RWPE2 (cell line): ENCODE results near the gene TELO2.

ENCODE experiments used
- ATAC-seq: fragments of 200-7000 bp; cut with Tn5 transposase; 3 replicates; pipeline ENCODE4 v1.9.1; 2021; ENCODE audit warnings: low read depth
- DNase-seq: peaks from one replicate; pipeline ENCODE4 v3.0.0-alpha.2; 2020; ENCODE audit warnings: low spot score
- H3K27ac ChIP-seq: fragments of 450-650 bp; 2 replicates; pipeline ENCODE4 v1.5.1; 2017; ENCODE audit warnings: mild to moderate bottlenecking; ENCODE audit not compliant: poor library complexity, severe bottlenecking
- H3K27me3 ChIP-seq: fragments of 250-450 bp; sonication (Bioruptor Pico); 2 replicates; pipeline ENCODE4 v1.5.1; 2021; ENCODE audit warnings: mild to moderate bottlenecking, moderate library complexity; ENCODE audit not compliant: insufficient read depth, poor library complexity, severe bottlenecking
- H3K36me3 ChIP-seq: fragments of 250-450 bp; sonication (Bioruptor Pico); 2 replicates; pipeline ENCODE4 v1.5.1; 2020; ENCODE audit warnings: low read depth, mild to moderate bottlenecking, moderate library complexity
- H3K4me1 ChIP-seq: fragments of 250-450 bp; sonication (Bioruptor Pico); 2 replicates; pipeline ENCODE4 v1.5.1; 2021; ENCODE audit warnings: mild to moderate bottlenecking, moderate library complexity; ENCODE audit not compliant: insufficient read depth, poor library complexity, severe bottlenecking
- H3K4me3 ChIP-seq: fragments of 250-450 bp; sonication (Bioruptor Pico); 2 replicates; pipeline ENCODE4 v1.5.1; 2021; ENCODE audit warnings: mild to moderate bottlenecking, moderate library complexity; ENCODE audit not compliant: severe bottlenecking
- H3K9me3 ChIP-seq: fragments of 250-450 bp; sonication (Bioruptor Pico); 2 replicates; pipeline ENCODE4 v1.5.1; 2021; ENCODE audit warnings: mild to moderate bottlenecking, moderate library complexity; ENCODE audit not compliant: severe bottlenecking
- TF ChIP-seq, protein P1 (sequence below): fragments of 450-650 bp; IDR thresholded peaks from one replicate; pipeline ENCODE4 v1.5.1; 2017; ENCODE audit warnings: mild to moderate bottlenecking, moderate library complexity; ENCODE audit not compliant: poor library complexity, severe bottlenecking

TELO2 gene

GRCh38 chr16:1488619-1489018 lies 4.5 kb upstream of the TELO2 start, which contains the start of gene PTX4:
Gene PTX4, minus strand, starts transcription at chr16:1488944. Its CDS starts 35 bp downstream, at chr16:1488909.
- no peak for DNase-seq
- TF ChIP-seq, protein P1, sequence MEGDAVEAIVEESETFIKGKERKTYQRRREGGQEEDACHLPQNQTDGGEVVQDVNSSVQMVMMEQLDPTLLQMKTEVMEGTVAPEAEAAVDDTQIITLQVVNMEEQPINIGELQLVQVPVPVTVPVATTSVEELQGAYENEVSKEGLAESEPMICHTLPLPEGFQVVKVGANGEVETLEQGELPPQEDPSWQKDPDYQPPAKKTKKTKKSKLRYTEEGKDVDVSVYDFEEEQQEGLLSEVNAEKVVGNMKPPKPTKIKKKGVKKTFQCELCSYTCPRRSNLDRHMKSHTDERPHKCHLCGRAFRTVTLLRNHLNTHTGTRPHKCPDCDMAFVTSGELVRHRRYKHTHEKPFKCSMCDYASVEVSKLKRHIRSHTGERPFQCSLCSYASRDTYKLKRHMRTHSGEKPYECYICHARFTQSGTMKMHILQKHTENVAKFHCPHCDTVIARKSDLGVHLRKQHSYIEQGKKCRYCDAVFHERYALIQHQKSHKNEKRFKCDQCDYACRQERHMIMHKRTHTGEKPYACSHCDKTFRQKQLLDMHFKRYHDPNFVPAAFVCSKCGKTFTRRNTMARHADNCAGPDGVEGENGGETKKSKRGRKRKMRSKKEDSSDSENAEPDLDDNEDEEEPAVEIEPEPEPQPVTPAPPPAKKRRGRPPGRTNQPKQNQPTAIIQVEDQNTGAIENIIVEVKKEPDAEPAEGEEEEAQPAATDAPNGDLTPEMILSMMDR: no peak
- no peak within 1 kb of the TSS for H3K4me3 ChIP-seq
- H3K4me1 ChIP-seq: peaks cover 5% of the 10 kb centered on the region
- H3K27ac ChIP-seq: no peak within 1 kb of the TSS
- ATAC-seq: no peak
- no peaks in the 10 kb centered on the region for H3K27me3 ChIP-seq
- no peaks in the 10 kb centered on the region for H3K9me3 ChIP-seq
- no peaks in the 10 kb centered on the region for H3K36me3 ChIP-seq

GRCh38 chr16:1489077-1489476 lies 4.1 kb upstream of the TELO2 start:
- ATAC-seq: no peak
- H3K36me3 ChIP-seq: no peaks in the 10 kb centered on the region
- TF ChIP-seq, protein P1: no peak

DNA sequence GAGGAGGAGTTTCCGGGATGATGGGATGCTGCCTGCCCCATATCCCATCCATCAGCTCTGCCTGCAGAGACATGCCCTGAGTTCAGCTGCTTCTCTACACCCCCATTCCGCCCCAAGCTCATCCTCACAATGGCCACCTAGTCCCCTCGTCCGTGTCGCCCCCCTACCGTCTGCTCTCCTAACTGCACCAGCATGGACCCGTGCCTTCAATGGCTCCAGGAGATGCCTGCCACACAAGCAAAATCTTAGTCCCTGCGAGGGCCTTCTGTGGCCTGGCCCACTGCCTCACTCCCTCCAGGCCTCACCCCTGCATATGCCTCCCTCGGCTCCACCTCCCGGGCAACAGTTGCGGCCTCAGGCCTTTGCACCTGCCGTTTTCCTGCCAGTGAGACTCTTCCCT lies 1.8 kb upstream of the TELO2 start:
- ATAC-seq (no peak), DNase-seq (no peak)
- Histone ChIP-seq H3K4me3 (no peak overlapping the region), H3K36me3 (peaks cover 18% of the 10 kb centered on the region), H3K27me3 (no peaks in the 10 kb centered on the region), H3K27ac (no peak overlapping the region), H3K4me1 (peaks cover 5% of the 10 kb centered on the region), H3K9me3 (no peaks in the 10 kb centered on the region)
- TF ChIP-seq, protein P1: no peak

More at GRCh38 chr16:1489077-1489476, 4.1 kb upstream of the TELO2 start:
- H3K4me3 ChIP-seq: no peak overlapping the region
- H3K9me3 ChIP-seq: no peaks in the 10 kb centered on the region
- H3K27ac ChIP-seq: no peak overlapping the region
- H3K4me1 ChIP-seq: peaks cover 5% of the 10 kb centered on the region
- H3K27me3 ChIP-seq: no peaks in the 10 kb centered on the region
- no peak for DNase-seq

DNA sequence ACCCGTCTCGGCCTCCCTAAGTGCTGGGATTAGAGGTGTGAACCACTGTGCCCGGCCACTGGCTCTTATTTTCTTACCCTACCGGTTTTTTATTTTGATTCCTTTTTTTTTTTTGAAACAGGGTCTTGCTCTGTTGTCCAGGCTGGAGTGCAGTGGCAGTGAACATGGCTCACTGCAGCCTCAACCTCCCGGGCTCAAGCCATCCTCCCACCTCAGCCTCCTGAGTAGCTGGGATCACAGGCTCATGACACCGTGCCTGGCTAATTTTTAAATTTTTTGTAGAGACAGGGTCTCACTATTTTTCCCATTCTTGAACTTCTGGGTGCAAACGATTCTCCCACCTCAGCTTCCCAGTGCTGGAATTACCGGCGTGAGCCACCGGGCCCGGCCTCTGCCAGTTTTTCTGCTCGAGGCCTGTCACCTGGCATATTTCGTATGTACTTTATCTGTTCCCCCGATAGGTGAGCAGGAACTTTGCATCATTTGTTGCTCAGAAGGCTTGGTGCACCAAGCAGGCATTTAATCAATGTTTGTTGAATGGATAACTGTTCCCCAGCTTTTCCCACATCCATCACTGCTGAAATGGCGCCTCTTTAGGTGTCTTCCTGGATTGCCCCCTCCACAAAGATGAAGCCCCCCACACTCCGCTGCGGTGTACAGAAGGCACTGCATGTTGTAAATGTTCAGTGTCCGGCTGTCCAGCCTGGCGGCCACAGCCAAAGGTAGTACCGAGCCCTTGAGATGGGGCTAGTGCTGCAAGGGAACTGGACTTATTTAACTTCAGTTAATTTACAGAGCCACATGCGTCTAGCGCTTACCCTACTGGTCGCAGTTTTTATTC lies 858 bp upstream of the TELO2 start:
- TF ChIP-seq, protein P1: no peak
- peaks cover 23% of the 10 kb centered on the region for H3K36me3 ChIP-seq
- no peaks in the 10 kb centered on the region for H3K9me3 ChIP-seq
- no peak for ATAC-seq
- peak overlapping the region; percentile 33 for H3K27ac ChIP-seq
- peaks cover 5% of the 10 kb centered on the region for H3K4me1 ChIP-seq
- H3K27me3 ChIP-seq: no peaks in the 10 kb centered on the region
- no peak for DNase-seq
- peak overlapping the region; percentile 63 for H3K4me3 ChIP-seq

DNA sequence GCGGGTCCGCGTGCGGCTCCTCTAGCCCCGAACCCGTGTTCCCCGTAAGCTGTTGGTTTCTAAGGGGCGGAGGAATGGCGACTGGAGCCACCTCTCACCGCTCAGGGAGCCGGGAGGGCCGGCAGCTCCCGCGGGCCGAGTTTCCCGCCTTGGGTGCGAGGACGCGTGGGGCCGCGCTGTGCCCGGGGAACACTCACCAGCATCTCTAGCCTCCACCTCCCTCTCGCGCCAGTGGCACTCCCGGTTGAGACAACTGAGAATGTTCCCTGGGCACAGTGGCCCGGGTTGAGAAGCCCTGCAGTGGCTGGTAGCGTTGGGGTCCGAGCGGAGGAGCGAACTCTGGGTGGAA lies 560 bp downstream of the TELO2 start:
- peak overlapping the region; percentile 33 for H3K27ac ChIP-seq
- H3K9me3 ChIP-seq: no peaks in the 10 kb centered on the region
- TF ChIP-seq, protein P1: no peak
- ATAC-seq (peak; percentile 35), DNase-seq (no peak)
- H3K36me3 ChIP-seq: peaks cover 34% of the 10 kb centered on the region
- H3K27me3 ChIP-seq: no peaks in the 10 kb centered on the region
- peaks cover 5% of the 10 kb centered on the region for H3K4me1 ChIP-seq
- H3K4me3 ChIP-seq: peak overlapping the region; percentile 63
